Measurements from ENCODE around the gene PRPF38A.
"Not testable (repeated sequence)": the region's sequence is repeated elsewhere in the genome, so short reads cannot be mapped to it uniquely, and the experiment has no call there.

Gene PRPF38A, protein sequence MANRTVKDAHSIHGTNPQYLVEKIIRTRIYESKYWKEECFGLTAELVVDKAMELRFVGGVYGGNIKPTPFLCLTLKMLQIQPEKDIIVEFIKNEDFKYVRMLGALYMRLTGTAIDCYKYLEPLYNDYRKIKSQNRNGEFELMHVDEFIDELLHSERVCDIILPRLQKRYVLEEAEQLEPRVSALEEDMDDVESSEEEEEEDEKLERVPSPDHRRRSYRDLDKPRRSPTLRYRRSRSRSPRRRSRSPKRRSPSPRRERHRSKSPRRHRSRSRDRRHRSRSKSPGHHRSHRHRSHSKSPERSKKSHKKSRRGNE

DNA sequence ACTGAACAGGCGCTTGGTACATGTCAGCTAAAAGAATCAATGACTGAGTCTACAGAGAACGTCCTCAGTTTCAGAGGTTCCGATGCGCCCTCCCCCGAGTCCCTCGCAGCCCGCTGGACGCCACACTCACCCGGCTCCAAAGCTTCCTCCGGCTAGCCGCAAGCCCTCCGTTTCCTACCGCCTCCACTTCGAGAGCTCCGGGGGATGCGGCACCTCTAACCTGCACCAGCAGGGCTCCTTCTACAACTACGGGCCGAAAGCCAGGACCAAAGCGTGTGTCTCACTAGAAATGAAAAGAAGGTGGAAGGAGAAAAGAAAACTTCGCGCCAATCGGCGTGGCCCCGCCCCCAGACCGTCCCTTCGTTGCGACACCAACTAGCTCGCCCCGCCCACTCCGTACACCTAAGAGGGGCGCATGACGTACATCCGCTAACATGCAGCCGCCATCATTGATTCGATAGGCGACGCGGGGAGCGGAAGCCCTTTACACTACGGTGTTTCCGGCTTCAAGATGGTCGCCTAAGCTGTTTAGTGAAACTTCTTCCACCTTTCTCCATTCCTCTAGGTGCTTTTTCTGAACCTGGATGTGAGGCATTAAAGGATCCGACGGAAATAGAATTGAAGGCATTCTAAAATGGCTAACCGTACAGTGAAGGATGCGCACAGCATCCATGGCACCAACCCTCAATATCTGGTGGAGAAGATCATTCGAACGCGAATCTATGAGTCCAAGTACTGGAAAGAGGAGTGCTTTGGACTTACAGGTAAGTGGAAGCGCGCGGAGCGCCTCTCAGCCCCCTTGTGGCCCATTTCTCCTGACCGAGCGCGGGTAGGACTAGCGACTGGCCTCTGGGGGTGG lies at the start of gene PRPF38A, which contains the start of gene ORC1:
PRPF38A (plus strand) TSS at position 487 of the 859 bp plus-strand sequence; CDS start at position 635, 148 bp downstream.
ORC1 (minus strand) TSS at position 308 of the 859 bp plus-strand sequence. CDS start 2,200 bp downstream, outside the sequence.
- peak; percentile 89 for DNase-seq (ENCODE audit: low read depth, low spot score)

DNA sequence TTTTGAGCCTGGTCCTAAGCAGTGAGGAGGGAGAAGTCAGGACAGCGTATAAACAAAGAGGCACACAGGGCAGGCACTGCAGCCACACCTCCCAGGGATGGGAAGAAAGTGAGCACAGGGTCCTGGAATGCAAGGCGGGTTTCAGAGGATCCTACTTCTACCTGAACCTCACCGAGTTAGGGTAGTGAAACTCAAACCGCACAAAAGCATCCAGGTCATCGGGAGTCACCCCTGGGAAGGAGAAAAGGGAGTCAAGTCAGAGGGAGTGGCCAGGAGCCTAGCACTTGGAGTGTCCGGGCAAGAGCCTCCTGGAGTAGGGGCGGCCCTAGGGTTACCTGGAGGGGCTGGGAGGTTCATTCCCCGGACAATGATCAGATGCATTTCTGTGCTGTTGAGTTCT lies 49.0 kb upstream of the PRPF38A start:
- no peak for DNase-seq (ENCODE audit: low read depth, low spot score)

DNA sequence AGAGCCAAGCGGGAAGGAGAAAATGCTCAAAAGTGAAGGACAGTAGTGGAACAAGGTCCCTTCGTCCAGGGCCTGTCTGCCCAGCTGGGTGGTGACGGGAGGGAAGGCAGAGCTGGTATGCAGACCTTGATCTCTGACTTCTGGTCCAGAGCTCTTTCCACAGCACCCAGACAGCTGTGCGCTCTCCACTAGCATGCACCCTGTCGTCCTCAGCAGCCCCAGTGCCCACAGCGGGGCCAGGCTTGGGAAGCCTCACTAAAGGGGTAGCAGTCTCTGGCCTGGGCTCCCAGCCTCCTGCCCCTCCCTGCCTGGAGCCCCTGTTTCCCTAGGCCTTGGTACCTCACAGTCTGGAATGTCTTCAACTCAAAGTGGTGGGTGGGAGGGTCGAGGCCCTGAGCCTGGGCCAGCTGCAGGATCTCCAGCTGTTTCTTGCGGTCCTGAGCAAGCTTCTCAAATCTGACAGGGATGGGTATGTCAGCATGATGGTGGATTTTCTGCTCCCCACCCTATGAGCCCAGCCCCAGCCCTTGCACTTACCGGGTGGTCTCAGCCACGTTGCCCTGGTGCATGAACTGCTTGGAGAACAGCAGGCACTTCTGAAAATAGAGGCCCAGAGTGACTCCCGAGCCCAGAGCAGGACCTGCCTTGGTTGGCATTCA lies 48.4 kb upstream of the PRPF38A start:
- DNase-seq (ENCODE audit: low read depth, low spot score): no peak

DNA sequence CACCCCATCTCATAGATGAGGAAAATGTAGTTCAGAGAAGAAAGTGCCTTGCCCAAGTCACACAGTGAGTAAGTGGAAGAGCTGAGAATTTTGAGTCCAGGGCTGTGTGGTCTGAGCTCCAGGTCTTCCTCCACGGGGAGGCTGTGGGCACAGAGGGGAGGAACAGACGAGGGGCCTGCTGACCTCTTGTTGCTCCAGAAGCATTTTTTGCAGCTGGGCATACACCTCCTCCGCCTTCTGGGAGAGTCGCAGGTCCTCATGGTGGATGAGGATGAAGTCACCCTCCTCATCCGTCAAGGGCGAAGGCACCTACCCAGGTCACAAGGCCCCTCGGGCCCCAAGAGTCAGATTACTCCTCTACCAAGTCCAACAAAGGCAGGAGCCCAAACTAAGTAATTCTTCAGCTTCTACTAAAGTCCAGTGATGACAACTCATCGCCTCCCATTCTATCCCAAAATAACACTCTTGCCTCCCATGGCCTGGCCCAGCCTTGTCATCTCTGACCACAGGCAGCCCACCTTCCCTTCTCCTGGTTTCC lies 47.5 kb upstream of the PRPF38A start:
- no peak for DNase-seq (ENCODE audit: low read depth, low spot score)

DNA sequence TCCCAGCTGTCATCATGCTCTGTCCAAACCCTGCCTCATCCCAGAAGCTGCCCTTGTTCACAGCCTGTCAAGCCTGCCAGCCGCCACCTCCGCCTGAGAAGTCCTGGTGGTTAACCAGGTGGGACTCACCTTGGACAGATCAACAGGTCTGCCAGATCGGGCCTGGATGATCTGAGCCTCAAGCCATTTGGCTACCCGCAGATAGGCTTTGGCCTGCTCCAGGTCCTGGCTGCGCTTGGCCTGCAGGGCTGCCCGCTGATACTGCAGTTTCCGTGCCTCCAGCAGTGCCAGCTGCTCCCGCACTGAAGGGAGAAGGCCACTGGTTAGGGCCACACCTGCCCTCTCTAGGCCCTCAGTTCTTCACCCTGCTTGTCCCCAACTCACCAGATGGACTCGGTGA lies 47.0 kb upstream of the PRPF38A start:
- no peak for DNase-seq (ENCODE audit: low read depth, low spot score)

DNA sequence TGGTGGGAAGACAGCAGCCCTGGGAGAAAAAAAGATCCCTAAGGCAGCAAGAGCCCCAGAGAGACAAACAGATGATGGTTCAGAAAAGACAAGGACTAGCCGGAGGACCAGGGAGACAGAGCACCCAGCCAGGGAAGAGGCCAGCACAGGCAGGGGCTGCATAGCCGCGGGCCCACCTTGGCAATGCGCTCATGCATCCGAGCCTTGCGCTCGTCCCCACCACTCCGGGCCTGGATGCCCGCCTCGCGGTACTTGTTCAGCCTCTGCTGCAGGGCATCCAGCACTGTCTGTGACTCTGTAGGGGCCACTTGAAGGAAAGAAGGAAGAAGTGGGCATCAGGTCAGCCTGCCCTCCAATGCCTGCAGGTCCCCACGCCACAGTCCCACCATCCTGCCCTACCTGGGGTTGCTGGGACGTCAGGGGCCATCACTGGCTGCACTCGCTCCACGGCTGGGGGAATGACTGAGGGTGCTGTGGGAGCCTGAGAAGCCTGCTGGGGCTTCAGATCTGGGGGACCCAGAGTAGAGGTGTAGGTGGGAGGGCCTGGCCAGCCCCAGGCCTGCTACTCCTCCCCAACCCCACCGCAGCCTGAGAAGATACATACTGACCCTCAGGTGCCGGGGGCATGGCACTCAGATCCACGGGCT lies 45.4 kb upstream of the PRPF38A start:
- DNase-seq (ENCODE audit: low read depth, low spot score): no peak

DNA sequence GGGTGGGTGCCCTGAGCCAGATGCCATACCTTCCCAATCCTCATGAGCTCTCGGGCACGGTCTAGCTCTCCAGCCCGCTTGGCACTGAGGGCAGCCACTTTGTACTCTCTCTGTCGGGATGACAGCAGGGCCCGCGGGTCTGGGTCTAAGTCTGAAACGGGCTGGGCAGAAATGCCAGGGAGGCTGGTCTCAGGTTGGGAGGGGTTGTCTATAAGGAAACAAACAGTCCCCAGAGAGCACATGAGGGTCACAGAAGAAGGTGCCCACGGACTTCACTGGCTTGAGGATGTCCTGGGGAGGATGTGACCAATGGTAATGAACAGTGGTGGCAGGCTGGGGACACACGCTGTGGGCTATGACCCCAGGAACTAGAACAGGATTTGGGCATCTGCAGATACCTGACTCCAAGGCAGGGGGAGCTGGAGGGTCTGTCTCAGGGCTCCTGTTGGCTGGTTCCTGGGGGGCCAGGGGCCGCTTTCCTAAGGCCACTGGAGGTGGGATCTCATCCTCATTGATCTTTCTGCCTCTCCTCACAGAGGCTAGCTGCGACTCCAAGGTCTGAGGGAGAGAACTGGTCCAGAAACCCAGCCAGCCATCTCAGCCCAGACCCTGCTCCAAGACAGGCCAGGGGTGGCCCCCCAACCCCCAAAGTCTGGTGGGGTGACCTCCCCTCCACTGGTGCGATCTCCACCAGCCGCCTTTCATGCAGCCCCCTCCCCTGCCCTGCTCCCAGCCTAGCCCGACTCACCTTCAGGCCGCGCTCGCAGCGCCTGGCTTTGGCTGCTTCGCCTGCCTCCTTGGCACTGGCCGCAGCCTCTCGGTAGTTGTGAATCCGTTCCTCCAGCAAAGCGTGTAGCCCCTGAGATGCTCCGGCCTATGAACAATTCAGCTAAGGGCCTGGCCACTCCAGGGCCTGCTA lies 44.5 kb upstream of the PRPF38A start:
- DNase-seq (ENCODE audit: low read depth, low spot score): no peak

DNA sequence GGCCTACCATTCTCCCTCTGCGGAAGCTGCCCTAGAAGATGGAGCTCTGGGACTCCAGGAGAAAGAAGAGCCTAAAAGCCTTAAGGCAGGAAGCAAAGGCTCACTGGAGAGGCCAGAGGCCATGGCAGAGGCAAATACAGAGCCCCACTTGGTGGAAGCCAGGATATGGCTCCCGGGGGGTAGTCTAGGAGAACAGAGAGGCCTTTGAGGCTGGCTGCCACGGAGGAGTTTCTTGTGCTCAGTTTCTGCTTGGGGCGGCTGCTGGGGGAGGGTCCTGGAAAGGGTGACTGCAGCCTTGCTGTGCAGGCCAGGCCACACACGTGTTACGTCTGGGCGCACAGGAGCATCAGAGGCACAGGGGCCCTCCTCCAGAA lies 43.8 kb upstream of the PRPF38A start:
- no peak for DNase-seq (ENCODE audit: low read depth, low spot score)

DNA sequence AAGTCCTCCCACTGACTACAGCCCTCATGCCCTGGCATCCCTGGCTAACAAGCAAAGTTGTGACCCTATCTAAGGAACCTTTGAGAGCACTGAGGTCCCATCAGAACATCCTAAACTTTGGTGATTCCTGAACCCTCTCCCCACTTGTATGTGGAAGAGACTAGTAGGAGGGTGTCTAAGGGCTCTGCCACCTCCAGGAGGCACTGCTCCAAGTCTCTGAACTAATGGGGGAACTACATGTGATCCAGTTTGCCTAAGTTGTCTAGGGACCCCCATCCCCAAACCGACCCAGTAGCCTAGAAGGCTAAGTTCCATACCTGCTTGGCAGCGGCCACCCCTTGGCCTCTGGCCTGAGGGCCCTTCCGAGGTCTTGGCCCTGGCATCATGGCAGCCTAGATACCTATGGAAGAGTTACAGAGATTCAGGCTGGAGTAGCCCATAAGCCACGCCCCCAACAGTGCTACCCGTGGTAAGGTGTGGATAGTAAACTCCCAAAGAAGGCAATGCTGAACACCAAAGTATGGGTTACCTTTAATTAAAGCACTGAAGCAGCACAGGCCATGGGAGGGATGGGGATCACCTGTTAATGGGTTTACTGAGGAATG lies 40.1 kb upstream of the PRPF38A start:
- no peak for DNase-seq (ENCODE audit: low read depth, low spot score)

DNA sequence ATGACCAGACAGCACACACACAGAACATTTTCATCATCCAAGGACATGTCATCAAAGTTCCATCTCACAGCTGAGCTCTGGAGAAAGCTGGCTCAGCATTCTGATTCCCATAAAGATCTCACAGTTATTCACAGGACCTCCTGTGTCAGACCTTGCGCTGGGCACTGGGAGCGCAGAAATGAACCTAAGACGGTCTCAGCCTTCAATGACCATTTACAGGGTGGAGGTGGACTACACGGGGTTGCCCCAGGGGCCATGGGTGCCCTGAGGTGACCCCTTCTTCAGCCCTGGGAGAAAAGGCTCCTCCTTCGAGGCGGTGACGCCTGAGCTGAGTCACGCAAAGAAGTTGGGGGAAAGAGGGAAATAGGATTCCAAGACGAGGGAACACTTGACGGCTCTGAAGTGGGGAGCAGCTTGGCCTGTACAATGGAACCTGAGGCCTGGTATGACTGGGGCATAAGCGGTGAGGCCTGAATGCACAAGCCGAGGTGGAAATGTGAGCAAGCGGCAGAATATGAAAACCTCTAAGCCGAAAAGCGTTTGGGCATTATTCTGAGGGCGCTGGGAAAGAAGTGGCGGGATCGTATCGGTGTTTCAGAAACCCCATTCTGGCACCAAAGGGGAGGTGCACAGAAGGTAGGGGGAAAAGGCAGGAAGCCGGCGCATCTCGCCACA lies 39.2 kb upstream of the PRPF38A start:
- DNase-seq (ENCODE audit: low read depth, low spot score): no peak

DNA sequence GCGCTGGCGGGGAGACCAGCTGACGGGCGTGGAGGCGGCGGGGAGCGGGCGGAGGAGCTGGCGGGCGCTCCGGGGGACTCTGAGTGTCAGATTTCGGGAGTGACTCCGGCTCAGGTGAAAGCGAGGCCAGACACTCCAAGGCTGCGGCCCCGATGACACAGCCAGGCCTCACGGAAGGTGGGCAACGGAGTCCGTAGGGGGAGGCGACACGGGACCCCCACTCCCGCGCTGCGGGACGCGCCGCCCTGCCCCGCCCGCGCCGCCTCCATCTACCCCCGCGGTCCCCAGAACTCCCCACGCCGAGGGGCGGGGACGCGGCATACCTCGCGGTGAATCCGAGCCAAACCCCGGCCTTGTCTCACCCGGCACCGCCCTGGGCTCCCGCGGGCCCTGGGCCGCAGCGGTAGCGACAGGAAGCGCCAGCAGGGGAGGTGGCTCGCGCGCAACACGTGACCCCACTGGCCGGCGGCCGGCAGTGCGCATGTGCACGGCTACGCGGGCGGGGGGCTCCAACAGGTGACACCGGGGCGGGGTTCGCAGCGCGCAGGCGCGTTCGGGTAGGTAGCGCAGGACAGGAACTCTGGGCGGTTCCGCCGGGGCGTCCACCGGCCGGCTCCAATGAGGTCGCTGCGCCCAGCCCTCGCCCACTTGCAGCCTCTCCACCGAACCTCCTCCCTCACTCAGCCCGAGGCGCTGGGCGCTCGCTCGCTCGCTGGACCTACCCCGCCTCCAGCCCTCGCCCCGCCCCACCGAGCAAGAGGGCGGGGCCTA lies 38.5 kb upstream of the PRPF38A start, which contains the start of gene CC2D1B:
CC2D1B (minus strand) TSS at position 460 of the 771 bp plus-strand sequence. CDS start 1,585 bp downstream, outside the sequence.
- DNase-seq (ENCODE audit: low read depth, low spot score): peak; percentile 94

DNA sequence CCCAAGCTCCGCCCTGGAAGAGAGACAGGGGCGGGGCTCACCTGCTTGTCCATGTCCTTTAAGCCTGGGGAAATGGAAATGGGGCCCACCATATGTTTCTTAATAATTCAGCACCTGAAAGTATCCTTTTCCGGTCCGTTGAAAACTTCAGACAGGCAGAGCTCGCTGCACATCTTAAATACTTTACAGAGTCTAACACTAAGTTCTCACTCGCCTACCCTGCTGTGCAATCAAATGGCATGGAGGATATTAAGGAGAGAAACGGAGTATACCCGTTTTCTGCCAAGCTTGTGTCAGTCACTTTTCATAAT lies 37.9 kb upstream of the PRPF38A start:
- no peak for DNase-seq (ENCODE audit: low read depth, low spot score)

DNA sequence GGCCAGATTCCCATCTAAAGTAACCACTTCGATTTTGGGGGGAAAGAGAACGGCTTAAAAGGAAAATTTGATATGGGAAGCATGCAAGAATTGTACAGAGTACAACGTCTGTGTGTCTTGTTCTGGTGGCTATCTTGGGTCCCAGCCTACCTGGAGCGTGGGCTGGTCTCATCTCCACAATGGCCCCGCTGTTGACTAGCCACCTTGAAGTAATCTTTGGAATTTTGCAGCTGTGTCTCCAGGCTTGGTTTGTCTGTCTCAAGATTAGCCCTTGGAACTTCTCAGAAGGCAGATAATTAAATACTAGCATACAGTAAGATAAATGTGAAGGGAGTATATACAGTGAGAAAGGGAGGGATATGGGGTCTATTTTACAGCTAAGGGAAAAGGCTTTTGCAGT lies 37.1 kb upstream of the PRPF38A start:
- no peak for DNase-seq (ENCODE audit: low read depth, low spot score)

DNA sequence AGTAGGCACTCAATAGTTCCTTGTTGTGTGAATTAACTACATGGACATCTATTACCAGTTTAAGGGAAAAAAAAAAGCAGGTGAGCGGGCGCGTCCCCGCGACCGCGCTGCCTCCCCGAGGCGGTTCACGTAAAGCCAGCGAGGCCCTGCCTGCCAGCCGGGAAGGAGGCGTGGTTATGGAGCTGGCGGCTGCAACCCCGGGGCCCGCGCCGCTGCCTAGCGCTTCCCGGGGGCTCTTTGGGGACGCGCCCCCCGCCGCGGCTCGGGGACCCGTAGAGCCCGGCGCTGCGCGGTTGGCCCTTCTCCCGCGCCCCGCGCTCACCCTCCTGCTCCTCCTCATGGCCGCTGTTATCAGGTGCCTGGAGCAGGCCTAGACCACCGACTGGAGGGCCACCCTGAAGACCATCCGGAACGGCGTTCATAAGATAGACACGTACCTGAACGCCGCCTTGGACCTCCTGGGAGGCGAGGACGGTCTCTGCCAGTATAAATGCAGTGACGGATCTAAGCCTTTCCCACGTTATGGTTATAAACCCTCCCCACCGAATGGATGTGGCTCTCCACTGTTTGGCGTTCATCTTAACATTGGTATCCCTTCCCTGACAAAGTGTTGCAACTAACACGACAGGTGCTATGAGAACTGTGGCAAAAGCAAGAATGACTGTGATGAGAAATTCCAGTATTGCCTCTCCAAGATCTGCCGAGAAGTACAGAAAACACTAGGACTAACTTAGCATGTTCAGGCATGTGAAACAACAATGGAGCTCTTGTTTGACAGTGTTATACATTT lies 35.8 kb upstream of the PRPF38A start:
- DNase-seq (ENCODE audit: low read depth, low spot score): no peak

DNA sequence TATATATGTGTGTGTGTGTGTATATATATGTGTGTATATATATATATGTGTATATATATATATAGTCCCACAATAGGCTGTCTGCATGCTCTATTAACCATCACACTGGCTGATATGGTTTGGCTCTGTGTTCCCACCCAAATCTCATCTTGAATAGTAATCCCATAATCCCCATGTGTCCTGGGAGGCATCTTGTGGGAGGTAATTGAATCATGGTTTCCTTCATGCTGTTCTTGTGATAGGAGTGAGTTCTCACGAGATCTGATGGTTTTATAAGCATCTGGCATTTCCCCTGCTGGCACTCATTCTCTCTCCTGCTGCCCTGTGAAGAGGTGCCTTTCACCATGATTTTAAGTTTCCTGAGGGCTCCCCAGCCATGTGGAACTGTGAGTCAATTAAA lies 34.6 kb upstream of the PRPF38A start:
- DNase-seq (ENCODE audit: low read depth, low spot score): not testable (repeated sequence)

DNA sequence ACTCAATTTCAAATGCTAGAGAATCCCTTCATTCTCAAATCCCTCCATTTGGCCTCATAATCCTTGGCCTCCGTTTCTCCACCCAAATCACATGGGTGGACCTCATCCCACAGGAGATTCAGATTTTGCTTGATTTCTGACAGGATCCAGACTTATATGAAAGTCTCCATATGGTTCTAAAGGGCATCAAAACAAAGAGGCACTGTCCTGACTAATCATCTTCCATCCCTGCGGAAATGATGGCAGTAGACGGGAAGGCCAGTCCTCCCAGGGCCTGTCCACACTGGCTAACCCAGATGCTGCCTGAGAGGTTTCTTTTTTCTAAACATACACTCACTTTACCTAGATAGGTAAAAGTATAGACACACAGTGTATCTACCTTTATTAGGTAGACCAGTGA lies 19.0 kb upstream of the PRPF38A start:
- DNase-seq (ENCODE audit: low read depth, low spot score): no peak

DNA sequence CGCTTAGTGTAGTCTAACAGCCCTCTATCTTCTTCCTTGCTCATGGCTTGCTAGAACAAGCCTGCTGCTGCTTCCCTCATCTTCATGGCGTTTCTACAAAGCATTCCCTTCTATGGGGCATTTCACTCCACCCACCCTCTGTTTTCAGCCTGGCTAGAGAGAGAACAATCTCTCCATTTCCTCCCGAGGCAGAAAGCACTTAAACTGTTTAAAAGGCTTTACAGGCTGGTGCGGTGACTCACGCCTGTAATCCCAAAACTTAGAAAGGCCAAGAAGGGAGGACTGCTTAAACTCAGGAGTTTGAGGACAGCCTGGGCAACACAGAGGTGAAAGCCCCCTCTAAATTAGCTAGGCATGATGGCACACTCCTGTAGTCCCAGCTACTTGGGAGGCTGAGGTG lies 17.9 kb upstream of the PRPF38A start:
- no peak for DNase-seq (ENCODE audit: low read depth, low spot score)

DNA sequence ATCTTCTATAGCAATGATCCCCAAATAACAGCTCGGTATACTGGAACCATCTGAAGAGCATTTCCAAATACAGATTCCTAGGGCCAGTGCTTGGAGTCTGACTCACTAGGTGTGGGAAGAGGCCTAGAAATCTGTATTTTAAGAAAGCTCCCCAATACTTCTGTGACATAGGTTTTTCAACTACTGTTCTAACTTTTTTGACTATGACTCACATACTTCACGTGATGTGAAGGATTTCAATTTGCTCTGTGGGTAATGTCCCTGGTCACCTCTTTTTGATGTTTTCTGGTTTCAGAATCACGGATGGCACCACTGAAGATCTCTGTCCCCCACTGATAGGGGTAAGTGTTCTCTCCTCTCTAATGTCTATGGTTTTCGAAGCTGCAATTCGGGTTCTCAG lies 11.2 kb upstream of the PRPF38A start:
- no peak for DNase-seq (ENCODE audit: low read depth, low spot score)

All from brain pericyte (primary cell).